Common myeloid progenitor, CD34-positive (primary cell): ENCODE measurements around the gene ALDH8A1.

Experiments used
- CTCF ChIA-PET: fragments of 350-600 bp; sonication (Branson Sonifier 250); formaldehyde crosslinking; loops from one replicate; lab custom pipeline; 2021; ENCODE audit warnings: antibody characterized with exemption; lab: Charles Lee
- POLR2A ChIA-PET: fragments of 350-600 bp; sonication (Branson Sonifier 250); formaldehyde crosslinking; loops from one replicate; lab custom pipeline; 2021; ENCODE audit warnings: antibody characterized with exemption; lab: Charles Lee
- DNase-seq, 3 donors: peaks; one replicate each; pipeline versions ENCODE4 v3.0.0 to v3.0.0-alpha.2; 2013
- H3K27ac ChIP-seq, 2 experiments: 1 replicate in 1 of 2; 2 replicates in 1 of 2; pipeline ENCODE4 v1.7.0; 2013; ENCODE audit warnings: inconsistent platforms in 2 of 2, low read length in 2 of 2, mild to moderate bottlenecking in 2 of 2, low read depth in 1 of 2, moderate library complexity in 1 of 2; ENCODE audit not compliant: severe bottlenecking in 2 of 2, insufficient read depth in 1 of 2, poor library complexity in 1 of 2
- H3K27me3 ChIP-seq, 5 experiments: replicated peaks in 2 of 5; 1 replicate in 3 of 5; 2 replicates in 2 of 5; pipeline versions ENCODE4 v1.6.1 to v1.7.0; 2013; ENCODE audit warnings: low read length in 4 of 5, mild to moderate bottlenecking in 2 of 5, moderate library complexity in 2 of 5, inconsistent platforms in 1 of 5; ENCODE audit not compliant: insufficient read depth in 5 of 5, control insufficient read depth in 4 of 5
- H3K36me3 ChIP-seq, 4 experiments: 1 replicate in 2 of 4; 2 replicates in 2 of 4; pipeline versions ENCODE4 v1.6.1 to v1.7.0; 2013; ENCODE audit warnings: low read length in 3 of 4, control low read depth in 1 of 4, mild to moderate bottlenecking in 1 of 4; ENCODE audit not compliant: control insufficient read depth in 4 of 4, insufficient read depth in 4 of 4
- H3K4me1 ChIP-seq, 4 experiments: 1 replicate in 3 of 4; 2 replicates in 1 of 4; pipeline versions ENCODE4 v1.6.1 to v1.7.1; 2013; ENCODE audit warnings: low read length in 3 of 4, mild to moderate bottlenecking in 3 of 4, control low read depth in 1 of 4, inconsistent platforms in 1 of 4, moderate library complexity in 1 of 4; ENCODE audit not compliant: control insufficient read depth in 4 of 4, insufficient read depth in 4 of 4; ENCODE audit errors: control extremely low read depth in 1 of 4
- H3K4me3 ChIP-seq, 7 experiments: 1 replicate in 4 of 7; 2 replicates in 3 of 7; pipeline versions ENCODE4 v1.5.1 to v1.7.0; 2013; ENCODE audit warnings: mild to moderate bottlenecking in 7 of 7, low read length in 6 of 7, moderate library complexity in 6 of 7, inconsistent platforms in 2 of 7, low read depth in 2 of 7, control low read depth in 1 of 7; ENCODE audit not compliant: insufficient read depth in 4 of 7, control insufficient read depth in 1 of 7; ENCODE audit errors: extremely low read depth in 1 of 7
- H3K9me3 ChIP-seq, 5 experiments: 1 replicate in 4 of 5; 2 replicates in 1 of 5; pipeline versions ENCODE4 v1.6.1 to v1.7.1; 2013; ENCODE audit warnings: low read length in 4 of 5, mild to moderate bottlenecking in 2 of 5, inconsistent platforms in 1 of 5, low read depth in 1 of 5, moderate library complexity in 1 of 5; ENCODE audit not compliant: control insufficient read depth in 4 of 5, insufficient read depth in 2 of 5; ENCODE audit errors: control extremely low read depth in 1 of 5
- WGBS: methylation state at CpG from one replicate; pipeline ENCODE4 v1.1.5; 2013; ENCODE audit not compliant: insufficient coverage; 5-methylcytosine and 5-hydroxymethylcytosine counted together

The ALDH8A1 gene

GRCh38 chr6:134954272-134955000 is 4.5 kb upstream of the ALDH8A1 start:
- Histone ChIP-seq H3K9me3 (peaks cover 0 to 7% (median 0%) of the 10 kb centered on the region in 5 experiments), H3K27me3 (no peaks in the 10 kb centered on the region), H3K4me3 (no peak overlapping the region), H3K27ac (no peak overlapping the region), H3K4me1 (no peaks in the 10 kb centered on the region), H3K36me3 (peaks cover 0 to 7% (median 2%) of the 10 kb centered on the region in 4 experiments)
- CTCF ChIA-PET, result no interaction called here
- 100% methylated on average over 3 of the region's 4 CpGs for WGBS
- no peak for DNase-seq
- POLR2A ChIA-PET, result no interaction called here

- H3K4me1 ChIP-seq, result no peaks in the 10 kb centered on the region
- POLR2A ChIA-PET, result interaction anchor here (0.5 kb wide), 1 partner anchor 723 kb away, joined by 3 read pairs; no protein-coding TSS in a partner anchor
- CTCF ChIA-PET, result no interaction called here
- H3K9me3 ChIP-seq, result no peaks in the 10 kb centered on the region
- no peaks in the 10 kb centered on the region for H3K36me3 ChIP-seq
- DNase-seq, result no peak
- no peak overlapping the region for H3K4me3 ChIP-seq
- no peak overlapping the region for H3K27ac ChIP-seq
- WGBS, result 99% methylated on average over 12 of the region's 13 CpGs
- H3K27me3 ChIP-seq, result no peaks in the 10 kb centered on the region
Measured at GRCh38 chr6:134951494-134952263, 1.8 kb upstream of the ALDH8A1 start.

GRCh38 chr6:134950482-134950881 is 581 bp upstream of the ALDH8A1 start:
- H3K4me1 ChIP-seq, result no peaks in the 10 kb centered on the region
- DNase-seq, result no peak
- H3K27ac ChIP-seq, result no peak overlapping the region
- no peaks in the 10 kb centered on the region for H3K9me3 ChIP-seq
- POLR2A ChIA-PET, result no interaction called here
- no peaks in the 10 kb centered on the region for H3K36me3 ChIP-seq
- 90% methylated on average over 2 of the region's 2 CpGs for whole genome bisulfite sequencing
- H3K27me3 ChIP-seq, result no peaks in the 10 kb centered on the region
- no peak overlapping the region for H3K4me3 ChIP-seq
- CTCF ChIA-PET, result no interaction called here

- no CpG with 5 or more reads among the region's 1 CpG for WGBS
Measured at GRCh38 chr6:134948691-134949090, 1.2 kb downstream of the ALDH8A1 start.

GRCh38 chr6:134948142-134948541 is 1.8 kb downstream of the ALDH8A1 start:
- H3K9me3 ChIP-seq, result no peaks in the 10 kb centered on the region
- H3K27me3 ChIP-seq, result no peaks in the 10 kb centered on the region
- no peak overlapping the region for H3K27ac ChIP-seq
- ChIA-PET POLR2A (no interaction called here), CTCF (interaction anchor here (2.1 kb wide), 1 partner anchor 8 kb away, joined by 5 read pairs; no protein-coding TSS in a partner anchor)
- no peaks in the 10 kb centered on the region for H3K4me1 ChIP-seq
- no peak for DNase-seq
- no peak overlapping the region for H3K4me3 ChIP-seq
- no peaks in the 10 kb centered on the region for H3K36me3 ChIP-seq

More at GRCh38 chr6:134948691-134949090, 1.2 kb downstream of the ALDH8A1 start:
- ChIA-PET CTCF (interaction anchor here (2.1 kb wide), 1 partner anchor 9 kb away, joined by 5 read pairs; no protein-coding TSS in a partner anchor), POLR2A (no interaction called here)
- Histone ChIP-seq H3K4me3 (no peak overlapping the region), H3K27me3 (no peaks in the 10 kb centered on the region), H3K9me3 (no peaks in the 10 kb centered on the region), H3K36me3 (no peaks in the 10 kb centered on the region), H3K27ac (no peak overlapping the region), H3K4me1 (no peaks in the 10 kb centered on the region)
- DNase-seq, result no peak

- no peaks in the 10 kb centered on the region for H3K27me3 ChIP-seq
- H3K9me3 ChIP-seq, result no peaks in the 10 kb centered on the region
- no peaks in the 10 kb centered on the region for H3K36me3 ChIP-seq
- no peak for DNase-seq
- POLR2A ChIA-PET, result no interaction called here
- no peak overlapping the region for H3K27ac ChIP-seq
- CTCF ChIA-PET, result no interaction called here
- H3K4me1 ChIP-seq, result no peaks in the 10 kb centered on the region
- no peak overlapping the region for H3K4me3 ChIP-seq
Measured at GRCh38 chr6:134945045-134945444, 4.9 kb downstream of the ALDH8A1 start.

- ChIA-PET POLR2A (no interaction called here), CTCF (interaction anchor here (4.7 kb wide), 1 partner anchor 787 kb away, joined by 44 read pairs; no protein-coding TSS in a partner anchor)
- H3K9me3 ChIP-seq, result no peaks in the 10 kb centered on the region
Measured at GRCh38 chr6:134943522-134944111, 6.3 kb downstream of the ALDH8A1 start.

More at GRCh38 chr6:134943522-134944111, 6.3 kb downstream of the ALDH8A1 start:
- DNase-seq, result no peak
- H3K36me3 ChIP-seq, result no peaks in the 10 kb centered on the region
- no peak overlapping the region for H3K4me3 ChIP-seq
- 96% methylated on average over 9 of the region's 9 CpGs for WGBS
- peaks cover 0 to 4% (median 0%) of the 10 kb centered on the region in 4 experiments for H3K4me1 ChIP-seq
- no peaks in the 10 kb centered on the region for H3K27me3 ChIP-seq
- H3K27ac ChIP-seq, result no peak overlapping the region
